Smooth muscle cell (in vitro differentiated cells): ENCODE measurements around the gene TLE1. TPM values are rescaled to one million over a fixed set of nuclear protein-coding genes. Genes with fewer than 3 reads are reported as not detected.

Source experiments
- DNase-seq: peaks from one replicate; lab custom pipeline; 2025; ENCODE audit not compliant: unreplicated experiment; lab: John Stamatoyannopoulos, UW
- H2AFZ ChIP-seq: fragments of 200-600 bp; sonication (generic); 2 replicates; pipeline ENCODE4 v1.6.0; 2016; ENCODE audit warnings: antibody characterized with exemption, low read depth, mild to moderate bottlenecking
- H3F3A ChIP-seq: fragments of 200-600 bp; sonication (generic); 2 replicates; pipeline ENCODE4 v1.6.0; 2017; ENCODE audit warnings: antibody characterized with exemption, low read depth
- H3K27ac ChIP-seq: fragments of 200-600 bp; sonication (generic); 2 replicates; pipeline ENCODE4 v1.5.1; 2016; ENCODE audit warnings: low read depth, mild to moderate bottlenecking
- H3K27me3 ChIP-seq: fragments of 200-600 bp; sonication (generic); 2 replicates; pipeline ENCODE4 v1.6.1; 2016; ENCODE audit warnings: low read depth, mild to moderate bottlenecking
- H3K36me3 ChIP-seq: fragments of 200-600 bp; sonication (generic); 2 replicates; pipeline ENCODE4 v1.5.1; 2016; ENCODE audit warnings: low read depth
- H3K4me1 ChIP-seq: fragments of 200-600 bp; sonication (generic); 2 replicates; pipeline ENCODE4 v1.5.1; 2016; ENCODE audit warnings: low read depth
- H3K4me2 ChIP-seq: fragments of 200-600 bp; sonication (generic); 2 replicates; pipeline ENCODE4 v1.6.0; 2016; ENCODE audit warnings: mild to moderate bottlenecking
- H3K4me3 ChIP-seq: fragments of 200-600 bp; sonication (generic); 2 replicates; pipeline ENCODE4 v1.5.1; 2016; ENCODE audit warnings: mild to moderate bottlenecking
- H3K79me2 ChIP-seq: fragments of 200-600 bp; sonication (generic); 2 replicates; pipeline ENCODE4 v1.6.0; 2016; ENCODE audit warnings: low read depth, mild to moderate bottlenecking
- H3K9ac ChIP-seq: fragments of 200-600 bp; sonication (generic); 2 replicates; pipeline ENCODE4 v1.6.0; 2016; ENCODE audit warnings: low read depth
- H3K9me3 ChIP-seq: fragments of 200-600 bp; sonication (generic); replicated peaks from 2 replicates; pipeline ENCODE4 v1.5.1; 2016; ENCODE audit warnings: low read depth
- H4K20me1 ChIP-seq: fragments of 200-600 bp; sonication (generic); 2 replicates; pipeline ENCODE4 v1.6.0; 2016; ENCODE audit warnings: low read depth
- WGBS: methylation state at CpG from one replicate; pipeline ENCODE4 v1.1.7; 2016; ENCODE audit warnings: low lambda C conversion rate; 5-methylcytosine and 5-hydroxymethylcytosine counted together
- polyA plus RNA-seq: library from polyadenylated mRNA; unstranded; fragments of >200 nt; fragmentation: Nextera tagmentation; extraction: Ambion mirVana; gene quantifications from 2 replicates; pipeline ENCODE4 v1.2.1, GENCODE V29; 2016
- total RNA-seq: library from RNA; depleted of rRNA; stranded (reverse); fragments of >200 nt; gene quantifications from 2 replicates; pipeline ENCODE4 v1.2.3, GENCODE V29; 2014
- TF ChIP-seq, protein P1 (sequence below): fragments of 200-600 bp; sonication (generic); IDR thresholded peaks from 2 replicates; pipeline ENCODE4 v1.5.1; 2017; ENCODE audit warnings: borderline replicate concordance, mild to moderate bottlenecking, antibody characterized with exemption; ENCODE audit not compliant: insufficient read depth, poor library complexity, severe bottlenecking

TLE1 gene
- total and polyA plus RNA-seq, 2 experiments from 2014 or later, result 32.5 to 35.2 TPM

DNA sequence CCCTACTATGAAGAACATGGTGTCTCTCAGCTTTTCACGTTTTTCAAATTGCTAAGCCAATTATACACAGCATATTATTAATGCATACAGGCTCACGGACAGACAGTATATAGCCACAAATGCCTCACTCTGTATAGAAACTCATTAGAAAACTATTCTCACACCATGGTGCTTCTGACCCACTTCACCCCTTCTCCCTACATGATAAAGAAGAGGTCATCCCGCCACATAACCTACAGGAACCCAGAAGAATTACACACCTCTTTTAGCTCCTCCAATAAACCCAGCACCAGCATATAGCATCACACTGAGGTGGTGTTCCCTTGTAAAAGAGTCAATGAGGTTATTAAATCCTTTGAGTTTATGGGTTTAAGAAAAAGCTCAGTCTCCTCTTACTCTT is 5.6 kb downstream of the TLE1 start:
- no peak overlapping the region for H3K4me2 ChIP-seq

DNA sequence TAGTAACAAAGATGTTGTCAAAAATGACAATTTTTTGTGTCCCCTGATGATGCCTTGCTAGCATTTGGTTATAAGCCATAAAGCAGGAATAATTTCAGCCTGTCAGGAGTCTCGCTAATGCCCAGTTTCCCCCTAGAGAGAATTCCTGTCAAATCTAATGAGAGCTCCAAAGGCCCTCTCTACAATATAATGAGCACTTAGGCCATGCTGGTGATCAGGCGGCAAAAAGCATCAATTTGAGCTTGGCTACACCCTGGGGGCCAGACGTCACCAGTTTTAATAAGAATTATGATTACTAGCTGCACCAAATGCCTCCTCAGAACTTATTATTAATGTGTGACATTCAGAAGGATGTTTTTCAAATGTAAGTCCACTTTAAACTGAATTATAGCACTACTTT is 6.1 kb downstream of the TLE1 start:
- no peaks in the 10 kb centered on the region for H3F3A ChIP-seq
- H3K4me1 ChIP-seq, result peaks cover 51% of the 10 kb centered on the region
- no peak overlapping the region for H3K4me3 ChIP-seq
- TF ChIP-seq, protein P1, sequence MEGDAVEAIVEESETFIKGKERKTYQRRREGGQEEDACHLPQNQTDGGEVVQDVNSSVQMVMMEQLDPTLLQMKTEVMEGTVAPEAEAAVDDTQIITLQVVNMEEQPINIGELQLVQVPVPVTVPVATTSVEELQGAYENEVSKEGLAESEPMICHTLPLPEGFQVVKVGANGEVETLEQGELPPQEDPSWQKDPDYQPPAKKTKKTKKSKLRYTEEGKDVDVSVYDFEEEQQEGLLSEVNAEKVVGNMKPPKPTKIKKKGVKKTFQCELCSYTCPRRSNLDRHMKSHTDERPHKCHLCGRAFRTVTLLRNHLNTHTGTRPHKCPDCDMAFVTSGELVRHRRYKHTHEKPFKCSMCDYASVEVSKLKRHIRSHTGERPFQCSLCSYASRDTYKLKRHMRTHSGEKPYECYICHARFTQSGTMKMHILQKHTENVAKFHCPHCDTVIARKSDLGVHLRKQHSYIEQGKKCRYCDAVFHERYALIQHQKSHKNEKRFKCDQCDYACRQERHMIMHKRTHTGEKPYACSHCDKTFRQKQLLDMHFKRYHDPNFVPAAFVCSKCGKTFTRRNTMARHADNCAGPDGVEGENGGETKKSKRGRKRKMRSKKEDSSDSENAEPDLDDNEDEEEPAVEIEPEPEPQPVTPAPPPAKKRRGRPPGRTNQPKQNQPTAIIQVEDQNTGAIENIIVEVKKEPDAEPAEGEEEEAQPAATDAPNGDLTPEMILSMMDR, result no peak
- H3K36me3 ChIP-seq, result no peaks in the 10 kb centered on the region
- no peak overlapping the region for H3K9ac ChIP-seq
- H3K27ac ChIP-seq, result no peak overlapping the region
- H3K4me2 ChIP-seq, result peak overlapping the region; percentile 74
- peaks cover 85% of the 10 kb centered on the region for H4K20me1 ChIP-seq
- no peak for DNase-seq
- H3K27me3 ChIP-seq, result no peaks in the 10 kb centered on the region
- WGBS, result 95% methylated on average over 3 of the region's 3 CpGs
- no peak overlapping the region for H2AFZ ChIP-seq
- H3K9me3 ChIP-seq, result no peaks in the 10 kb centered on the region
- H3K79me2 ChIP-seq, result peaks cover 63% of the 10 kb centered on the region

More for the DNA sequence above, 5.6 kb downstream of the TLE1 start:
- 89% methylated on average over 3 of the region's 3 CpGs for WGBS
- Histone ChIP-seq H3K79me2 (peaks cover 63% of the 10 kb centered on the region), H2AFZ (no peak overlapping the region), H3K36me3 (no peaks in the 10 kb centered on the region), H3K4me1 (peaks cover 51% of the 10 kb centered on the region), H3K9ac (no peak overlapping the region), H3F3A (no peaks in the 10 kb centered on the region), H3K9me3 (no peaks in the 10 kb centered on the region), H4K20me1 (peaks cover 80% of the 10 kb centered on the region), H3K4me3 (peak overlapping the region; percentile 96), H3K27ac (no peak overlapping the region), H3K27me3 (no peaks in the 10 kb centered on the region)
- TF ChIP-seq, protein P1, result no peak
- DNase-seq, result no peak

DNA sequence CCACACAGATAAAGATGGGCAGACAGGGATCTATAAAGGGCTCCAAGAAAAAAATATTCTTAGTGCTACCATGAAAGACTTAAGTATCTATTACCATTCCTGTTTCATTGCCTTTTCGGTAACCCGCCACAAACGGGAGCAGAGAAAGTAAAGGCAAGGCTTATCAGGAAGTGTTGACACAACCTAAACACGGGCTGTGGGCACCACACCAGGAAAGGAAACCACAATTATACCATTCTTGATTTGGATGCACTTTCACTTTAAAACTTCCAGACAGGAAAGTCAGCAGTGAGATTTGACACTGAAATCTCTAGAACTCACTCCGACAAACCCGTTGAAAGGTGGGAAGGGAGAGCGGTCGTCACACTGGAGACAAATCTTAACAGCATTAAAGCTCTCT is 6.5 kb downstream of the TLE1 start:
- DNase-seq, result no peak
- Histone ChIP-seq H4K20me1 (peaks cover 89% of the 10 kb centered on the region), H3K27ac (no peak overlapping the region), H3K9ac (no peak overlapping the region), H3K36me3 (no peaks in the 10 kb centered on the region), H3K4me2 (peak overlapping the region; percentile 74), H3K79me2 (peaks cover 60% of the 10 kb centered on the region), H3K27me3 (no peaks in the 10 kb centered on the region), H2AFZ (no peak overlapping the region), H3K4me3 (no peak overlapping the region), H3K4me1 (peaks cover 51% of the 10 kb centered on the region), H3K9me3 (no peaks in the 10 kb centered on the region), H3F3A (no peaks in the 10 kb centered on the region)
- 45% methylated on average over 8 of the region's 8 CpGs for WGBS
- TF ChIP-seq, protein P1, result no peak

DNA sequence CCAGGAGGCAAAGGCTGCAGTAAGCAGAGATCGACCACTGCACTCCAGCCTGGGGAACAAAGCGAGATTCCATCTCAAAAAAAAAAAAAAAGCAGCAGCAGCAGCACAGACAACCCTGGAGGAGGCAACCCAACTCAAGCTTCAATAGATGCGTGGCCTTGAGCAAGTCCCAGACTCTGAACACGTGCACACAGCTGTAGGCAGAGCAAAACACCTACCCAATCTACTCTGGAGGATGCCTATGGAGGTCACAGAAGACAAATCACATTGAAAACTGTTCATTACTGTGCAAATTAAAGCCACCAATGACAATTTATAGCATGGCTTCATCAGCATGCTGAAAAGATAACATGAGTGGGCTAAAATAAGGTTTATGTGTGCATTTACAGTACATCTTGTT is 7.2 kb downstream of the TLE1 start:
- Histone ChIP-seq H2AFZ (no peak overlapping the region), H3K9ac (no peak overlapping the region), H3K36me3 (no peaks in the 10 kb centered on the region), H3K4me2 (no peak overlapping the region), H4K20me1 (peaks cover 95% of the 10 kb centered on the region), H3K9me3 (no peaks in the 10 kb centered on the region), H3K4me1 (peaks cover 51% of the 10 kb centered on the region), H3K4me3 (no peak overlapping the region), H3K27me3 (no peaks in the 10 kb centered on the region), H3K27ac (no peak overlapping the region), H3F3A (no peaks in the 10 kb centered on the region), H3K79me2 (peaks cover 57% of the 10 kb centered on the region)
- 98% methylated on average over 4 of the region's 4 CpGs for WGBS
- TF ChIP-seq, protein P1, result no peak
- DNase-seq, result no peak
